Forelimb muscle (tissue), 1 donor: ENCODE results near the gene KLHDC7A. TPM values are rescaled to one million over a fixed set of nuclear protein-coding genes. Genes with fewer than 3 reads are reported as not detected.
A peak's percentile ranks its signal among the peaks of the same experiment; 100 is the strongest.
"Not testable (repeated sequence)": the region's sequence is repeated elsewhere in the genome, so short reads cannot be mapped to it uniquely, and the experiment has no call there.

Source experiments
- DNase-seq: peaks from one replicate; pipeline ENCODE4 v3.0.0-alpha.2; 2013; ENCODE audit warnings: low read depth
- polyA plus RNA-seq: library from polyadenylated mRNA; unstranded; fragments of 120-200 nt; gene quantifications from one replicate; pipeline ENCODE4 v1.2.1, GENCODE V29; 2013; ENCODE audit not compliant: insufficient read length

Gene KLHDC7A
- polyA plus RNA-seq: not detected

GRCh38 chr1:18480315-18481189 is at the start of gene KLHDC7A:
Gene KLHDC7A, plus strand, starts transcription at chr1:18480930. Its CDS starts 52 bp downstream, at chr1:18480982.
- DNase-seq: no peak

GRCh38 chr1:18434041-18434440 is 46.7 kb upstream of the KLHDC7A start:
- DNase-seq: no peak

GRCh38 chr1:18440385-18441226 is 40.1 kb upstream of the KLHDC7A start:
- DNase-seq: no peak

GRCh38 chr1:18443587-18444520 is 36.9 kb upstream of the KLHDC7A start:
- no peak for DNase-seq

GRCh38 chr1:18444563-18444962 is 36.2 kb upstream of the KLHDC7A start:
- no peak for DNase-seq

GRCh38 chr1:18446751-18447150 is 34.0 kb upstream of the KLHDC7A start:
- no peak for DNase-seq

GRCh38 chr1:18447509-18448220 is 33.1 kb upstream of the KLHDC7A start:
- DNase-seq: no peak

GRCh38 chr1:18448889-18449288 is 31.8 kb upstream of the KLHDC7A start:
- no peak for DNase-seq

- peak; percentile 2 for DNase-seq
Measured at GRCh38 chr1:18452550-18452949, 28.2 kb upstream of the KLHDC7A start.

GRCh38 chr1:18458133-18459092 is 22.3 kb upstream of the KLHDC7A start:
- DNase-seq: no peak

- no peak for DNase-seq
Measured at GRCh38 chr1:18461656-18462055, 19.1 kb upstream of the KLHDC7A start.

- not testable (repeated sequence) for DNase-seq
Measured at GRCh38 chr1:18462517-18462916, 18.2 kb upstream of the KLHDC7A start.

- no peak for DNase-seq
Measured at GRCh38 chr1:18463063-18463462, 17.7 kb upstream of the KLHDC7A start.

GRCh38 chr1:18463984-18464664 is 16.6 kb upstream of the KLHDC7A start:
- DNase-seq: no peak

GRCh38 chr1:18464665-18465050 is 16.1 kb upstream of the KLHDC7A start:
- no peak for DNase-seq

GRCh38 chr1:18466676-18467075 is 14.1 kb upstream of the KLHDC7A start:
- no peak for DNase-seq

- no peak for DNase-seq
Measured at GRCh38 chr1:18468570-18468969, 12.2 kb upstream of the KLHDC7A start.

GRCh38 chr1:18469514-18469913 is 11.2 kb upstream of the KLHDC7A start:
- DNase-seq: no peak
